NCI-H1436 treated with DMSO at 0.1 percent for 48 hours (cell line): Measurements from ENCODE around the gene DENND5A.

Source experiments
- DNase-seq: peaks from one replicate; lab custom pipeline; 2025; lab: John Stamatoyannopoulos, UW

The DENND5A gene

DNA sequence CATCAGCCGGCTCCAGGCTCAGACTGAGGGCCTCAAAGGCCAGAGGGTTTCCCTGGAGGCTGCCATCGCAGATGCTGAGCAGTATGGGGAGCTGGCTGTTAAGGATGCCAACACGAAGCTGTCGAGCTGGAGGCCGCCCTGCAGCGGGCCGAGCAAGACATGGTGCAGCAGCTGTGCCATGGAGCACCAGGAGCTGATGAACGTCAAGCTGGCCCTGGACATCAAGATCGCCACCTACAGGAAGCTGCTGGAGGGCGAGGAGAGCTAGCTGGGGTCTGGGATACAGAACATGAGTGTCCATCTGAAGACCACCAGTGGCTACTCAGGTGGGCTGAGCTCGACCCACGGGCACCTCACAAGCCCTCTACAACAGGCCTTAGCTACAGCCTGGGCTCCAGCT lies 169.7 kb downstream of the DENND5A start:
- DNase-seq: no peak

DNA sequence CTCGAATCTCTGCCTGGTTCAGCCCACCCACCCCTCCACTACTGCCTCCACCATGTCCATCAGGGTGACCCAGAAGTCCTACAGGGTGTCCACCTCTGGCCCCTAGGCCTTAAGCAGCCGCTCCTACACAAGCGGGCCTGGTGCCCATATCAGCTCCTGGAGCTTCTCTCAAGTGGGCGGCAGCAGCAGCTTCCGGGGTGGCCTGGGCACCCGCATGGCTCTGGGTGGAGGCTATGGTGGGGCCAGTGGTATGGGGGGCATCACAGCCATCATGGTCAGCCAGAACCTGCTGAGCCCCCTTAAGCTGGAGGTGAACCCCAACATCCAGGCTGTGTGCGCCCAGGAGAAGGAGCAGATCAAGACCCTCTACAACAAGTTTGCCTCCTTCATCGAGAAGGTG lies 170.7 kb downstream of the DENND5A start:
- no peak for DNase-seq

DNA sequence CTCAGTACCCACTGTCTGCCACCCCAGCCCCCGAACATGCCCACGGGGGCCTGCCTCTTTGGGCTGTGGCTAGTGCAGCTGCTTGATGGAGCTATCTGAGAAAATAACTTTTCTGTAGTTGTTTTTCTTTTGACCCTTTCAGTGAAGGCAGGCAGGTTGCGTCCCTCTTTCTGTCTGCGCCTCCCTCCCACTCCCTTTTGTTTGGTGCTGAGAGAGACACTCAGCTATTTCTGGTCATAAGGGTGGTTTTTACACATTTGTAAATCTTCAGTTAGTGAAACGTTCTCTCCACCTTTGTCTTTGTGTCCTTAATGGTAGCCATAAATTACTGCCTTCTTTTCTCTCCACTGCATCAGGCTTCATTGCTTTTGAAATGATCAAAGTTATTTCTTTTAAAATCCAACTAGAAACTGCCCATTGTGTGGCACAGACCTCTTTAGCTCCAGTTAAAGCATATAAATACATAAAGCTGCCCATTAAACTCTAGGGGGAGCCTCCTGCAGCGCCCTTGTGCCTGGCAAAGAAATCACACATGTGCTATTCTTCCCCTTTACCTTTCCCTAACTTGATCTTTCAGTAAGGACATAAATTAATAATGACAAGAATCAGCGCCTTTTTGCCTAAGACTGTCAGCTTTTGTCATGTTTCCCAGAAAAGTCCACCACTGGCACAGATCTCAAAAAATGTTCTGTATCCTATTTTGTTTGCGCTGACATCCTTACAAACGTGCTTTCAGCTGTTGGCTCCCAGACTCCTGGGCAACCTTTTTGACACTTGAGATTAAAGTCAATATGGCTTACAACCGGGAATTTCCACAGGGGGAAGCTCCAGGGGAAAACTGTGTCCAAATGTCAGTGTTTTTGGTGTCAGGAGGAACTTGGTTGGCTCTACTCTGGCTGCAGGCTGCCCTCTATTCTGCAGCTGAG lies 172.0 kb downstream of the DENND5A start:
- no peak for DNase-seq

DNA sequence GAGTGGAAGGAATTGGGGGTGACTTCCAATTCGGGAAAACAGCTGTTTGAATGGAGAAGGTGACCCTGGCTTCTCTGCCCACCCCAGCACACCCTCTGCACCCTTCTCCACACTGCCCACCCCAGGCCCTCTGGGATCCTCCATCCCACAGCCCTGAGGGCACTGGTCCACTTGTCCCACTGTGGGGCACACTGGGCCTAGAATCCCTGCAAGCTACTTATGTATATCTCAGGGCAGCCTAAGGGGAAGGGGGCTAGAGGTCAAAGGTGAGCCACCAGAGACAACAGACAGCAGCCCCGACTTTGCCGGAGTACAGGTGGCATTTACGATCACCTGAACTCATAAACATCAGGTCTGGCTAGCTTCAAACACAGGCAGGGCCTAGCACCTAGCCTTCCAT lies 173.1 kb downstream of the DENND5A start:
- DNase-seq: no peak

DNA sequence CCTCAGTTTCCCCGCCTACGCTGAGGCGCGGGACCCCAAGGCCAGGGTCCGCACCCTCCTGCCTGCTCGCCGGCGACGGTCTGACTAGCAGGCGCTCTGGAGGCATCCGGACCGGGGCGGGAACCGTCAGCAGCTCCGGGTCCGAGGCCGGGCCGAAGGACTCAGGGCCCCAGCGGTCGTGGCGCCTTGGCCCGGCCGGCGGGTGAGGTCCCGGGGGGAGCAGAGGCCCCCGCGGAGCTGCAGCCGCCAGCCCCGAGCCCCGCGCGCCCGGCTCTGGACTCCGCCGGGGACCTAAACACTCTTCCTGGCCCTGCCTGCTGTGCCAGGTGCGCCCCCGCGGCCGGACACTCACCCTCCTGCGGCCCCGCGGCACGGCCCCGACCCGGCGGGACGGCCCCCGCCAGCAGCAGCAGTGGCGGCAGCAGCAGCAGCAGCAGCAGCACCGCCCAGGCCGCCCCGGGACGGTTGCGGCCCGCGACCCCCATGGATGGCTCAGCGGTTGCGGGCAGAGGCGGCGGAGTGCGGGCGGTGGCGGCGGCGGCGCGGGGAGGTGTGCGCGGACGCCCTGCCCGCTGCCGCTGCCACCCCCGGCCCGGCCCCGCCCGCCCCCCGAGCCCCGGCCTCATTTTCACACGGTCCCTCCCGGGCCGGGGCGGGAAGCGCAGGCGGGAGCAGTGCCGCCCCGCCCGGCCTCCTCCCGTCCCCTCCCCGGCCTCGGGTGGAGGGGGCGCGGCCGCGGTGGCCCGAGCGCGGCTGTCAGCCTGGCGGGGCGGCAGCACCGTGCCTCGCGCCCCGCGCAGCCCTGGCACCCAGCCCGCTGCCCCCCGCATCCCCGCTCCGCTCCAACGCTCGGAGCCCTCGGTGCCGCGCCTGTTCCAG lies 173.9 kb downstream of the DENND5A start, which contains the start of gene SCUBE2:
SCUBE2 (minus strand) TSS at position 556 of the 879 bp plus-strand sequence; CDS start at position 485, 71 bp downstream.
- no peak for DNase-seq

DNA sequence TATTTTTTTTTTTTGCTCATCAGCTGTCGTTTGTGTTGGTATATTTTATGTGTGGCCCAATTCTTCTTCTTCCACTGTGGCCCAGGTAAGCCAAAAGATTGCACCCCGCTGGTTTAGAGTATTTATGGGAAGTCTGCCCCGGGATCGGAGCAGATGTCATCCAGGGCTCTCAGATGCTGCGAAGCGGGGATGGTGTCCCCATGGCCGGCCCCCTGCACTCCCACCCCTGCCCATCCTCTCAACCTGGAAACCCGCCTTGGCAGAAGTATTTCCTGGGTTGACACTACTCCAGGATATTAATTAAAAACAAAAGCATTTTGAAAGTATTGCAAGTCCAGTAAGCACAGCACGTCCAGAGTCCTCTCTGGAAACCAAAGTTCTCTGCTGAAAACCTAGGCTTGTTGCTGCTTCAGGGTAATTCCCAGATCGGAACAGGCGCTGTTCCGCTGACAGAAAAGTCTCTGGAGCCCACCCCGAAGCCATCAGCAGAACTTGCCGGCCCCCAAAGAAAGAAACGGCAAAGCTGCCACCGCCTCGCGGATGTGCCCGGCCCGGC lies 174.6 kb downstream of the DENND5A start:
- no peak for DNase-seq

DNA sequence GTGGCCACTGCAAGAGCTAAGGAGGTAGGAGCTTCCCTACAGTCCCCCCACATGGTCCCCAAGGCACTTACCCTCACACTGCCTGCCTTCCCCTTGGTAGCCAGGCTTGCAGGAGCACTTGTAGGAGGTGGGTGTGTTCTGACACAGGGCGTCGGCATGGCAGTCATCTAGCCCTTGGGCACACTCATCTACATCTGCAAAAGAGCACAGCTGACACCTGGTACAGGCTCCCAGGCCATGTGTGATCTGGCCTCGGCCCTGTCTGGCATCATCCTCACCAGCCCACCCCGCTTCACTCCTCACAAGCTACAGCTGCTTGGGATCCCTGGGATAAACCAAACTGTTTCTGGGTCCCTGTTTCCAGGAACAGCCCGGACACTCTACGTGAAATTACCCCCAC lies 175.5 kb downstream of the DENND5A start:
- no peak for DNase-seq

DNA sequence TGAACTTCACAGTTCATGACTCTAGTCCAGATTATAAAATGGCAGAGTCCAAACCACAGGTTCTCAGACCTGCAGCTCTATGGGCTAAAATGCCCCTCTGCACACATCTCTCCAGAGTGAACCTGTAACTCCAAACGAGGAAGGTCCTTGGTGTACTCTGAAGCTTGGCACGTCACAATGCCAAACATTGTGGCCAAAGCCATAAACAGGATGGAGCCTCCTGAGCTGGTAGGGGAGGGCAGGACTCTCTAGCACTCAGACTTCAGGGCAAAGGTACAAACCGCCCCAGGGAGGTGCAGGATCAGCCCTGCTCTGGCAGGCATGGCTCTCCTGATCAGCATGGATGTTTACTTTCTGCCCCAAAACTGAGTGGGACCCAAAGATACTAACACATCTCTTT lies 176.1 kb downstream of the DENND5A start:
- DNase-seq: no peak
